Measurements from ENCODE around the gene EYA3.

EYA3 gene

GRCh38 chr1:27931184-27931583, 157.2 kb downstream of the EYA3 start:
- DNase-seq (ENCODE audit: low spot score): no peak
- H3K27me3 Mint-ChIP-seq (ENCODE audit: low read depth): peaks cover 14% of the 10 kb centered on the region
- H3K4me3 Mint-ChIP-seq: peak overlapping the region; percentile 29
- H3K36me3 Mint-ChIP-seq (ENCODE audit: low read depth): no peaks in the 10 kb centered on the region
- peaks cover 20% of the 10 kb centered on the region for H3K4me1 Mint-ChIP-seq (ENCODE audit: low read depth)
- H3K27ac Mint-ChIP-seq: no peak overlapping the region
- H3K9me3 Mint-ChIP-seq: no peaks in the 10 kb centered on the region

- no peak for DNase-seq (ENCODE audit: low spot score)
- no peaks in the 10 kb centered on the region for H3K9me3 Mint-ChIP-seq
- no peak overlapping the region for H3K4me3 Mint-ChIP-seq
- H3K4me1 Mint-ChIP-seq (ENCODE audit: low read depth): peaks cover 9% of the 10 kb centered on the region
- no peak overlapping the region for H3K27ac Mint-ChIP-seq
- no peaks in the 10 kb centered on the region for H3K36me3 Mint-ChIP-seq (ENCODE audit: low read depth)
- peaks cover 3% of the 10 kb centered on the region for H3K27me3 Mint-ChIP-seq (ENCODE audit: low read depth)
These were observed 160.0 kb downstream of the EYA3 start for GRCh38 chr1:27928216-27928954.

- Mint-ChIP-seq H3K27ac (no peak overlapping the region), H3K4me1 (ENCODE audit: low read depth) (no peaks in the 10 kb centered on the region), H3K27me3 (ENCODE audit: low read depth) (peaks cover 22% of the 10 kb centered on the region), H3K36me3 (ENCODE audit: low read depth) (no peaks in the 10 kb centered on the region), H3K9me3 (no peaks in the 10 kb centered on the region), H3K4me3 (no peak overlapping the region)
- no peak for DNase-seq (ENCODE audit: low spot score)
These were observed 166.1 kb downstream of the EYA3 start for GRCh38 chr1:27922272-27922671.

All from T-helper 2 cell treated with Interferon-gamma antibody and Interleukin-4, amounts not matched to agents 5 μg/mL and 100 μg/mL, for 36 hours (primary cell).